ENCODE results near the gene HK2.
"Not testable (repeated sequence)": the region's sequence is repeated elsewhere in the genome, so short reads cannot be mapped to it uniquely, and the experiment has no call there.

Gene HK2

DNA sequence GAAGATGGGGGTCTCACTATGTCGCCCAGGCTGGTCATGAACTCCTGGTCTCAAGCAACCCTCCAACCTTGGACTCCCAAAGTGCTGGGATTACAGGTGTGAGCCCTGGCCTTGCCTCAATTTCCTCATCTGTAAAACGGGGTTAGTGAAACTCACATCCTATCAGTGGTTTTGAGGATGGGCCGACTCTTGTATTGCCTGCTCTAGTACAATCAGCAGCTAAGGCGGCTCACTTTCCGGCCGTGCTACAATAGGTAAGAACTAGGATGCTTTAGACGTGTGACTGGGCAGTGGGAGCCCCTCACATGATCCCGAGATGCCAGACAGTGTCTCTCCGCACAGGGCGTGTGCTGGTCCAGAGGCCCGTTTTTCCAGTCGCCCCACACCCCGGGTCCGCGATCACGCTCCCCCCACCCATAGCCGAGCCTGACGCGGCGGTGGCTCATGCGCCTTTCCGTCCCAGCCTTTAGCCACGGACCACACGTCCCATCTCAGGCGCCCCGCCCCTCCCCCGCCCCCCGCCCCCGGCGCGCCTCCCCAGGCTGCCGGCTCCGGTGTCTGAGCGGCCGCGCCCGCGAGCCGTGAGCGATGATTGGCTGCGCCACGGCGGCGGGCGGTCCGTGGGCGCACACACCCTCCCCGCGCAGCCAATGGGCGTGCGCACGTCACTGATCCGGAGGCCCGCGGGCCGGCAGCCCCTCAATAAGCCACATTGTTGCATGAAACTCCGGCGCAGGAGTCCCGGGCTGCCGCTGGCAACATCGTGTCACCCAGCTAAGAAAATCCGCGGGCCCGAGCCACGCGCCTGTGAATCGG, at the start of gene HK2:
Gene HK2, plus strand, starts transcription at position 710 of the 816 bp plus-strand sequence. CDS start 454 bp downstream, outside the sequence.
- Histone ChIP-seq H3K4me1 (peaks cover 13% of the 10 kb centered on the region), H3K9me3 (no peaks in the 10 kb centered on the region), H3K27me3 (ENCODE audit: low read depth) (no peaks in the 10 kb centered on the region), H3K4me3 (peak within 1 kb of the TSS; percentile 89), H3K36me3 (replicated peaks) (peaks cover 4% of the 10 kb centered on the region; the same call in 1 of the 2 replicates)
- in situ Hi-C loops (cut with MboI; ENCODE audit: low sequenced_read_pairs), result no loop called here
- peak; percentile 90 to 92 for DNase-seq (ENCODE audit: low spot score in 2 of 2)

DNA sequence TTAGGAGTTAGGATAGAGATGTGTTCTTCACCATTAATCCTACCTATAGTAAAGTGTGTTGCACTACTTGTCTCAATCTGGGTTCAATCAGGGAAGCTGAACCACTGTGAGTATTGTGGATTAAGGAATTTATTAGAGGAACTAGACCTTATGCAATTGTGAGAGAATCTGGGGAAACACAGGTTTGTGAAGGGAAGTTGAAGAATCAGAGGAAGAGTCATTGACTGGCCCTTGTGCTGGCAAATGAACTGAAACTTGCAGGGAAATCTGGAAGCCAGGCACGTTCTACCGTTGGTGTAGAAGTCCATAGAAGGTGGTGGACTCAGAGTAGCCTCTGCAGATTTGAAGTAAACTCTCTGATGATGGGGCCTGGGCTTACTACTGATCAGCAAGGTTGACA, 44.7 kb upstream of the HK2 start:
- DNase-seq (ENCODE audit: low spot score in 2 of 2), result no peak
- H3K9me3 ChIP-seq, result no peaks in the 10 kb centered on the region
- no peaks in the 10 kb centered on the region for H3K27me3 ChIP-seq (ENCODE audit: low read depth)
- no peak overlapping the region for H3K4me3 ChIP-seq
- no peaks in the 10 kb centered on the region for H3K36me3 ChIP-seq (replicated peaks)
- in situ Hi-C loops (cut with MboI; ENCODE audit: low sequenced_read_pairs), result no loop called here
- H3K4me1 ChIP-seq, result no peaks in the 10 kb centered on the region

DNA sequence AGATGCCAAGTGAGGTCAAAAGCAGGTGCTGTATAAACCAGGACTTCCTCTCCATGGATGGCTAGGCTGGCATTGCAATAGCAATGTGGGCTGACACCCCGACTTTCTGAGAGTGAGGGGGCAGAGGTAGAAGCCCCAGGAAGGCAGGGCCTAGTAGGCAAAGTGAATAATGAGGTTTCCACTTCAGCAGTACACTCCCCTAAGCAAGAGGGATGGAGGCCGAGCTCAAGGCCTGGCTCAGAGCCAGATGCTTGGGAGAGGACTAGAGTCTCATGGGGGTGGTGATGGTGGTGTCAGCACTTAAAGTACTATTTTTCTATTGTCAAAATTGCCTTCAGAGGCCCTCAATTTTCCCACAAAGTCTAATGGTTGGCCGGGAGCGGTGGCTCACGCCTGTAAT, 41.6 kb upstream of the HK2 start:
- Histone ChIP-seq H3K27me3 (ENCODE audit: low read depth) (no peaks in the 10 kb centered on the region), H3K4me1 (no peaks in the 10 kb centered on the region), H3K36me3 (replicated peaks) (no peaks in the 10 kb centered on the region), H3K9me3 (no peaks in the 10 kb centered on the region), H3K4me3 (no peak overlapping the region)
- no peak for DNase-seq (ENCODE audit: low spot score in 2 of 2)
- in situ Hi-C loops (cut with MboI; ENCODE audit: low sequenced_read_pairs), result no loop called here

DNA sequence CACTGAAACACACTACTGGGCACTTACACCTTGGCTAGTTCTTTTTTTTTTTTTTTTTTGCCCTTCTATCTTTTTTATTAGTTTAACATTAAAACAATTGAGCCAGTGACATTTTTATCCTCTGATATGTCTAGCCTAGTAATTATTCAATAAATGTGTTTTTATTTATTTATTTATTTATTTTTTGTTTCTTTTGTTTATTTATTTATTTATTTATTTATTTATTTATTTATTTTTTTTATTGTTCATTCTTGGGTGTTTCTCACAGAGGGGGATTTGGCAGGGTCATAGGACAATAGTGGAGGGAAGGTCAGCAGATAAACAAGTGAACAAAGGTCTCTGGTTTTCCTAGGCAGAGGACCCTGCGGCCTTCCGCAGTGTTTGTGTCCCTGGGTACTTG, 39.0 kb upstream of the HK2 start:
- H3K36me3 ChIP-seq (replicated peaks); H3K4me3 ChIP-seq; in situ Hi-C loops (cut with MboI; ENCODE audit: low sequenced_read_pairs); H3K4me1 ChIP-seq; H3K9me3 ChIP-seq; H3K27me3 ChIP-seq (ENCODE audit: low read depth); DNase-seq (ENCODE audit: low spot score in 2 of 2): not testable (repeated sequence)

DNA sequence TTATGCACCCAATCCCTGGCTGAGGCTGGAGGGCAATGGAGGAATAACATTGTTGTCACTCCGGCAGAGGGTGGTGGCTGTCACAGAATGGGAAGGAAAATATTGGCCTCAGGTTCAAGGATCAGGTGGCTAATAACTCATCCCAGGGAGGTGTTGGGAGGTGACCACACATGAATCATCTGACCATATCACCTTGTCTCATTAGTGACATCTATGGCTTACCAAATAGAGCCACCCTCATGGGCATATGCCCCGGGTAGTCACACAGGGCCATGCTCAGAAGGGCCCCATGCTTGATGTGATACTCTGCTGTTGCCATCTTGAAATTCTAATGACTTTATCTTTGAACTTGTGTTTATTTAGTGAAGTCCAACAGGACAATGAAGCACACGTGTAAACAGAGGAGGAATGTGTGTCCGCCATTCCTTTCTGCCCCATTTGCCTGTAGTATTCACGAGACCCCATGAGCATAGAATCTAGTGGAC, 27.5 kb upstream of the HK2 start:
- Histone ChIP-seq H3K4me1 (no peaks in the 10 kb centered on the region), H3K4me3 (no peak overlapping the region), H3K27me3 (ENCODE audit: low read depth) (peaks cover 3% of the 10 kb centered on the region; the same call in 1 of the 2 replicates), H3K9me3 (no peaks in the 10 kb centered on the region), H3K36me3 (replicated peaks) (no peaks in the 10 kb centered on the region)
- no peak for DNase-seq (ENCODE audit: low spot score in 2 of 2)
- in situ Hi-C loops (cut with MboI; ENCODE audit: low sequenced_read_pairs), result no loop called here

DNA sequence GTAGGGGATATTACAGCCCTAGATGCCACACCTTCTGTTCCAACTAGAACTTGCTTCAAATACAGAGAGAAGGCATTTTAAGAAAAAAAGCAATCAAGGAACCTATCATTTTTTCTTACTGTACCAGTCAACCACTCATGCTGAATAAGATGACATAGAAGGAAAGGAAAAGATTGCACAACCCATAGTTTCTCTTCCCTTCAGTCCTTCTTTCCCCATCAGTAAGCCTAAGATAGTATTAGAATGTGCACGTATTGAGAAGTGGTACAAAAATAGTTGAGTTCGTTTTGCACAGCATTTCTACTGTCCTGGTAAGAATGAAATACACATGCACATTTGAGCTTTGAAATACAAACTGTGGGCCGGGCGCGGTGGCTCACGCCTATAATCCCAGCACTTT, 27.0 kb upstream of the HK2 start:
- in situ Hi-C loops (cut with MboI; ENCODE audit: low sequenced_read_pairs), result no loop called here
- Histone ChIP-seq H3K27me3 (ENCODE audit: low read depth) (peaks cover 3% of the 10 kb centered on the region; the same call in 1 of the 2 replicates), H3K4me1 (no peaks in the 10 kb centered on the region), H3K4me3 (no peak overlapping the region), H3K36me3 (replicated peaks) (no peaks in the 10 kb centered on the region), H3K9me3 (no peaks in the 10 kb centered on the region)
- no peak for DNase-seq (ENCODE audit: low spot score in 2 of 2)

DNA sequence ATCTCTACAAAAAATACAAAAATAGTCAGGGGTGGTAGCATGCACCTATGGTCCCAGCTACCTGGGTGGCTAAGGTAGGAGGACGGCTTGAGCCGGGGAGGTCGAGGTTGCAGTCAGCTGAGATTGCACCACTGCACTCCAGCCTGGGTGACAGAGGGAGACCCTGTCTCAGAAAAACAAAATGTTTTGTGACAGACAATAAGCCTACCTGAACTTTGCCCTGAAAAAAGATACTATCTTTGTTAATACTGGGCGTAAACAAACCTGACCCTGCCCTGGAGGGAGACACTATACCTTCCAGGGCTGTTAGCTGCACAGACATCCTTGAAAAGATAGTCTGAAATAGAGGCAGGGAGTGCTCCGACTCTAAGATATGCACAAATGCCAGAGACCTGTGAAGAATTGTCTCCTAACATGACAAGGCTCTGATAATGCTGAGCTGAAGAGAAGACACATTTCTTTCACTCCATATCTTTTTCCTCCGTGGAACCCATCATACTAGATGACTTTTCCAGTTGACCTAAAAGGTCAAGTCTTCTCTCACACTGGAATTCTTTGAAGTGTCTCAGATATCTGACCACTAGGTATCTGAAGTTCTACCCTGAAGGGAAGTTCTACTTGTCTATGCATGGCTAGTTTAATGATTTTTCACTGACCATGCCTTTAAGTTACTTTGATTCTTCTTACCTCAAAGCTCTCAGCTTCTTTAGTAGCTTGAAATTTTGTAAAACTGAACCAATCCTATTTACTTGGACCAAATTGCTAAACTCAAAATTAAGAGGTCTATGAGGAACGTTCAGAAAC, 20.9 kb upstream of the HK2 start:
- Histone ChIP-seq H3K4me3 (no peak overlapping the region), H3K27me3 (ENCODE audit: low read depth) (0 out of 2 replicates have a peak, but pooled peaks cover 4% of the 10 kb centered on the region), H3K36me3 (replicated peaks) (no peaks in the 10 kb centered on the region), H3K9me3 (no peaks in the 10 kb centered on the region), H3K4me1 (no peaks in the 10 kb centered on the region)
- no peak for DNase-seq (ENCODE audit: low spot score in 2 of 2)
- in situ Hi-C loops (cut with MboI; ENCODE audit: low sequenced_read_pairs), result no loop called here

DNA sequence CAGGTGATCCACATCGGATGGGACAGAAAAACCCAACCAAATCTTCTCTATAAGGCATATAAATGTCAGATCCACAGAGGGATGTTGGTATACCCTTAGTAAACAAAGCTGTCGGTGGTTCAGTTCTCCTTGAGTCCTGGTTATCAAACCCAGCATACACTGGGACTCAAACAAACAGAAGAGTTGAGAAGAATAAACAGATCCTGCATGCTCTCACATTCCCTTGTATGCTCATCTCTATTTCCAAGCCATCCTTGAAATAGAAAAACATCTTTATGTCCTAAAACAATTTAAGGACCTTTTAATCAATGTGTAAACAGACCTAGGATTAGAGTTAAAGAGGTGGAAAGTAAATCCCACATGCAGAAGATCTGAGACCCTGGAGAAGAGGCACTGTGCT, 19.8 kb upstream of the HK2 start:
- in situ Hi-C loops (cut with MboI; ENCODE audit: low sequenced_read_pairs), result no loop called here
- Histone ChIP-seq H3K4me1 (no peaks in the 10 kb centered on the region), H3K4me3 (no peak overlapping the region), H3K27me3 (ENCODE audit: low read depth) (0 out of 2 replicates have a peak, but pooled peaks cover 4% of the 10 kb centered on the region), H3K9me3 (no peaks in the 10 kb centered on the region), H3K36me3 (replicated peaks) (no peaks in the 10 kb centered on the region)
- no peak for DNase-seq (ENCODE audit: low spot score in 2 of 2)

DNA sequence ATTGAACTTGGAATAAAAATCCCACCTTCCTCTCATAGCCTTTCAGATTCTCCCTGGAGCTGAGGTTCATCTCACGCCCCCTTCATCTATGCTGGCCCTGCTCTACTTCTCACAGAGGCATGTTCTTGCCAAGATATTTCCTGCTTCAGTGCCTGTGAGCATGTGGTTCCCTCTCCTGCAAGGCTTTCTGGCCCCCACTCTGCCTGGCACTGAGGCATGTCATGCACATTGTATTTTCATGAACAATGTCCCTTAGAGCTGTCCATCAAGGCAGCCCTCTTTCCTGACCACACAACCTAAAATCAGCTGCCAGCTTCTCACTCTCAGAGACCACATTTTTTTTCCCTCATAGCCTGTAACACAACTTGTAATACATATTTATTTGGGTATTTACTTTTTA, 18.0 kb upstream of the HK2 start:
- no peak for DNase-seq (ENCODE audit: low spot score in 2 of 2)
- in situ Hi-C loops (cut with MboI; ENCODE audit: low sequenced_read_pairs), result no loop called here
- 0 out of 2 replicates have a peak, but pooled peaks cover 4% of the 10 kb centered on the region for H3K27me3 ChIP-seq (ENCODE audit: low read depth)
- no peak overlapping the region for H3K4me3 ChIP-seq
- no peaks in the 10 kb centered on the region for H3K4me1 ChIP-seq
- no peaks in the 10 kb centered on the region for H3K9me3 ChIP-seq
- H3K36me3 ChIP-seq (replicated peaks), result no peaks in the 10 kb centered on the region

DNA sequence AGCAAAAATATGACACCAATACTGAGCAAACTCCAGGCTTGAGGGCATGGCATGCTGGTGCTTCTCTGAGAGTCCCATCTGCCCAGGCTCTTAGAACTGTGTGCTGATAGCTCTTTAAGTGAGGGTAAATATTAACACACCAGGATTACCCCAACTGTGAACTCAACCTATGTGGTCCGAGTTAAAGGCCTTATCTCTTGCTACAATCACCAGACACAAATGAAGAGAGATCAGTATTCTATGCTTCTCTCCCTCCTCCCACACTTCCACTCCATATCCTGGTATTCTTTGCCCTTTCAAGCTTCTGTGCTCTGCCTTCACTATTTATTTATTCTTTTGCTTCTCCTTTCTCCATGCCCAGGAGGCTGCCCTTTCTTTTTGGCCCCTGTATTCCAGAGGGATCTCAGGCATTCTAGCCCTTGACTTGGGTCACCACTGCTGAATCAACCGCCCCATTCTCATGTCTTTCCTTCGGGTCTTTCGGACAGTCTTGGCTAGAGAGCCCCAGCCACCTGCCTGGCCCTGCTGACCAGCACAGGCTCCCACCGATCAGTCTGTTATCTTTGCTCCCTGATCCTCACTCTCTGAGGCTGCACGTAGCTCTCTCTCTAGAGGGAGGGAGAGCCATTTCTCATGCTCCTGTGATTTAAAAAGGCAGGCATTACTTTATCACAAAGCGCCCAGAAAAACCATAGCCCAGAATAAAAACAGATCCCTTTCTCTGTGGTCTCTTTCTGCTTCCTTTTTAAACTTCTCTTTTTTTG, 17.2 kb upstream of the HK2 start:
- H3K4me3 ChIP-seq, result no peak overlapping the region
- in situ Hi-C loops (cut with MboI; ENCODE audit: low sequenced_read_pairs), result no loop called here
- no peaks in the 10 kb centered on the region for H3K9me3 ChIP-seq
- no peak for DNase-seq (ENCODE audit: low spot score in 2 of 2)
- 0 out of 2 replicates have a peak, but pooled peaks cover 4% of the 10 kb centered on the region for H3K27me3 ChIP-seq (ENCODE audit: low read depth)
- no peaks in the 10 kb centered on the region for H3K36me3 ChIP-seq (replicated peaks)
- H3K4me1 ChIP-seq, result no peaks in the 10 kb centered on the region

DNA sequence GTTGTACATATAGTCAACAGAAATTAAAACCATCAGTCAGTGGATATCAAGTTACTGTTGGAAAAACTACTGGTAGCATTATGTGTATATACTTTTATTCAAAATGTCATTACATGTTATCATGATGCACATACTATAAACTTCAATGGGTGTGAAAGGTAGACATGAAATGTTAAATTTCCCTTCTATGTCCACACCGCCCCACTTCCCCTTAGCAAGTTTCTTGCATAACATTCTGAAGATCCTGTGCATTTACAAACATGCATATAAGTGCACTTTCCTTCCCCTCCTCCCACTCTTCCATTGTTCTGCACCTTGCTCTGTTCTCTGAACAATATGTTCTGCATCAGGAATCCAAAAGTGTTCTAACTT, 16.6 kb upstream of the HK2 start:
- H3K27me3 ChIP-seq (ENCODE audit: low read depth), result 0 out of 2 replicates have a peak, but pooled peaks cover 4% of the 10 kb centered on the region
- no peaks in the 10 kb centered on the region for H3K9me3 ChIP-seq
- no peak for DNase-seq (ENCODE audit: low spot score in 2 of 2)
- H3K4me3 ChIP-seq, result no peak overlapping the region
- no peaks in the 10 kb centered on the region for H3K36me3 ChIP-seq (replicated peaks)
- in situ Hi-C loops (cut with MboI; ENCODE audit: low sequenced_read_pairs), result no loop called here
- no peaks in the 10 kb centered on the region for H3K4me1 ChIP-seq

DNA sequence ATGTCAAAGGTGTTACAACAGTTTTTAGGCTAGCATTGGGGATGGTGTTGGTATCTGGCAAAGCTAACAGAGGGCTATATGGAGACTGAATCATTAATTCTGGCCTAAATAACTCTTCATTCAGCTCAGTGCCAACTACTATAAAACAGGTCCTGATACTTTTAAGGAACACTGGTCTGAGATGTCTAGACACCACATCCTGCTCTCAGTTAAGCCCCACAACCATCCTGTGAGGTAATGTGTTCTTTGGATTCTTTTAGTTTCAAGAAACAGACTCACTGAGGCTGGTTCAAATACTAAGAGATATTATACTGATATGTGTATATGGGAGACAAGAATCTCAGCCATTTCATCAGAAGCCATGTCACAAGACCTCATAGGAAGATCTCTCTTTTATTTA, 14.2 kb upstream of the HK2 start:
- DNase-seq (ENCODE audit: low spot score in 2 of 2), result no peak
- no peaks in the 10 kb centered on the region for H3K4me1 ChIP-seq
- no peaks in the 10 kb centered on the region for H3K36me3 ChIP-seq (replicated peaks)
- H3K4me3 ChIP-seq, result no peak overlapping the region
- H3K9me3 ChIP-seq, result no peaks in the 10 kb centered on the region
- in situ Hi-C loops (cut with MboI; ENCODE audit: low sequenced_read_pairs), result no loop called here
- 0 out of 2 replicates have a peak, but pooled peaks cover 5% of the 10 kb centered on the region for H3K27me3 ChIP-seq (ENCODE audit: low read depth)
